ENCODE data around the gene UTP11. TPM values are rescaled to one million over a fixed set of nuclear protein-coding genes. Genes with fewer than 3 reads are reported as not detected.

UTP11 gene
- total and polyA plus RNA-seq, 4 donors: 11.0 to 17.8 (median 11.8) TPM

DNA sequence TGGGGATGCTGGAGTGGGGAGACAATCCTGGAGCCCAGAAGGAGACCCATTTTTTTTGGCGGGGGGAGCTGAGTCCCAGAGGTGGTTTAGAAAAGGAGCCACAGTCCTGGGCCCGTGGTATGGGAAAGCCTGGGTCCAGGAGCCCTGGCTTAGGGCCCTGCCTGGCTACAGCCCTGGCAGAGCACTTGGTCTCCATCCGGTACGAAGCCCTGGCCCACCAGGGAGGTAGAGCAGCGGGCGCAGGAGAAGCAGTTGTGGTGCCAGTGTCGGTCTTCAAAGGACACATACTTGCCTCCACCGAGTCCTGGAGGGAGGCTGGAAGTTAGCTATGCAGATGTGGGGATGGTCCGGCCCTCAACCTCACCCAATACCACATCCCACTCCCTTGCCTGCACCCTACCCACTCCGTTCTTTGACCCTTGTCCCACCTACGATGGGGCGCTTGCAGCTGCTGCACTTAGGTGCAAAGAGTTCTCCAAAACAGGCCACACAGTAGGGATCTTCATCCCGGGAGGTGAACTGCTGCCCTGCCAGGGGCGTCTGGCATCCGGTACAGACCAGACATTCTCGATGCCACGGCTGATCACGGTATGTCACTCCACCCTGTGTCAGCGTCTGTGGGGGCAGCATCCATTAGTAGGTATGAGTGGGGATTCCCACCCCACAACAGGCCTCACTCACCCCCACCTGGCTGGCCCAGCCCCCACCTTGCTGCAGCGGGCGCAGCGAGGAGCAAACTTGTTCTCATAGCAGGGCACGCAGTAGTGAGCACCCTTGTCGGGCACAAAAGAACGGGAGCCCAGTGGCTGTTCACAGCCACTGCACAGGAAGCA, 15.1 kb upstream of the UTP11 start:
- Histone ChIP-seq H3K36me3 (ENCODE audit: control insufficient read depth in 4 of 4, insufficient read depth in 3 of 4, low read depth in 1 of 4, low read length in 3 of 4) (peaks cover 0 to 6% (median 0%) of the 10 kb centered on the region in 4 donors), H3K27me3 (ENCODE audit: control insufficient read depth in 4 of 4, insufficient read depth in 4 of 4, low read length in 3 of 4) (no peaks in the 10 kb centered on the region), H3K4me1 (ENCODE audit: control insufficient read depth in 4 of 4, insufficient read depth in 4 of 4, low read length in 3 of 4) (peaks cover 0 to 23% (median 5%) of the 10 kb centered on the region in 4 donors), H3K9ac (ENCODE audit: low read depth in 1 of 2, low read length in 2 of 2) (no peak overlapping the region), H3K27ac (ENCODE audit: low read depth in 1 of 2, low read length in 2 of 2) (peak overlapping the region; percentile 13 to 32), H3K4me3 (ENCODE audit: low read depth in 1 of 3, low read length in 3 of 3) (no peak overlapping the region), H3K9me3 (ENCODE audit: control insufficient read depth in 4 of 4, low read length in 3 of 4) (no peaks in the 10 kb centered on the region)
- TF ChIP-seq NR2F2 (IDR thresholded peaks at IDR 0.05): no peak
- TF ChIP-seq, protein P1, sequence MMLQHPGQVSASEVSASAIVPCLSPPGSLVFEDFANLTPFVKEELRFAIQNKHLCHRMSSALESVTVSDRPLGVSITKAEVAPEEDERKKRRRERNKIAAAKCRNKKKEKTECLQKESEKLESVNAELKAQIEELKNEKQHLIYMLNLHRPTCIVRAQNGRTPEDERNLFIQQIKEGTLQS (IDR thresholded peaks at IDR 0.05): no peak
- no peak for TF ChIP-seq FOXA2 (IDR thresholded peaks at IDR 0.05)
- no peak for TF ChIP-seq HNF4A (conservative IDR thresholded peaks at IDR 0.05)
- TF ChIP-seq HNF4G (IDR thresholded peaks at IDR 0.05): no peak
- TF ChIP-seq, protein P2, sequence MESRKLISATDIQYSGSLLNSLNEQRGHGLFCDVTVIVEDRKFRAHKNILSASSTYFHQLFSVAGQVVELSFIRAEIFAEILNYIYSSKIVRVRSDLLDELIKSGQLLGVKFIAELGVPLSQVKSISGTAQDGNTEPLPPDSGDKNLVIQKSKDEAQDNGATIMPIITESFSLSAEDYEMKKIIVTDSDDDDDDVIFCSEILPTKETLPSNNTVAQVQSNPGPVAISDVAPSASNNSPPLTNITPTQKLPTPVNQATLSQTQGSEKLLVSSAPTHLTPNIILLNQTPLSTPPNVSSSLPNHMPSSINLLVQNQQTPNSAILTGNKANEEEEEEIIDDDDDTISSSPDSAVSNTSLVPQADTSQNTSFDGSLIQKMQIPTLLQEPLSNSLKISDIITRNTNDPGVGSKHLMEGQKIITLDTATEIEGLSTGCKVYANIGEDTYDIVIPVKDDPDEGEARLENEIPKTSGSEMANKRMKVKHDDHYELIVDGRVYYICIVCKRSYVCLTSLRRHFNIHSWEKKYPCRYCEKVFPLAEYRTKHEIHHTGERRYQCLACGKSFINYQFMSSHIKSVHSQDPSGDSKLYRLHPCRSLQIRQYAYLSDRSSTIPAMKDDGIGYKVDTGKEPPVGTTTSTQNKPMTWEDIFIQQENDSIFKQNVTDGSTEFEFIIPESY (IDR thresholded peaks at IDR 0.05): no peak
- TF ChIP-seq YY1 (IDR thresholded peaks at IDR 0.05): no peak
- no peak for TF ChIP-seq EGR1 (IDR thresholded peaks at IDR 0.05; ENCODE audit: low read depth in 2 of 2)
- WGBS: 92% methylated on average over 25 of the region's 25 CpGs
- DNase-seq (ENCODE audit: low spot score): no peak

DNA sequence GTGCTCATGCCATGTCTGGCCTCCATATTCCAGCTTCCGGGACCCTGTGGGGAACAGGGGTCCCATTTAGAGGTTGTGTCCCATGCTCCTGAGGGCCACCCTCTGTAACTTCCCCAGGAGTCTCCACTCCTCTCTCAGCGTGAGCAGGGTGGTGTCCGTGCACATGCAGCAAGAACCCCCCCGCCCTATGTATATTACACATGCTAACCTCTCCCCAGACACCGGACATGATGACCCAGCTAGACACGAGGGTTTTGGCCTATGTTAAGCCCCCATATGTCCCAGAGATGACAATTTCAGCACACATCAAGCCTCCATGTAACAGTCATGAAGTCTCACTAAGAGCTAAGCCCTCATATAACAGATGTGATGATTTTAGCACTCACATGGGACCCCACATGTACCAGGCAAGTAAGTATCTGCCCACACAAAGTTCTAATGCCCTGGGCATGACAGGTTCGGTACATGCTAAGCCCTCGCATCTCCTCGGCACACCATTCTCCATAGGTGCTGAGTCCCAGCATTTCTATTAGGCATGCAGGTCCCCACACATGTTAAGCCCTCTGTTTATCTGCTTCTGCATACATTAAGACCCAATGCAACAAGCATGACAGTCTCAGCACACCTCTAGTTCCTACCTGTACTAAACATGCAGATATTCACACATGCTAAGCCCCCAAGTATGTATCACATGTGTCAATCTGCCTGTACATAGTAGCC, 14.3 kb upstream of the UTP11 start:
- 91% methylated on average over 9 of the region's 9 CpGs for WGBS
- TF ChIP-seq FOXA2 (IDR thresholded peaks at IDR 0.05) (no peak), JUND (IDR thresholded peaks at IDR 0.05) (no peak), SP1 (IDR thresholded peaks at IDR 0.05) (no peak), HNF4A (conservative IDR thresholded peaks at IDR 0.05) (no peak), FOXA1 (IDR thresholded peaks at IDR 0.05) (no peak), TAF1 (conservative IDR thresholded peaks at IDR 0.05) (no peak), YY1 (IDR thresholded peaks at IDR 0.05) (no peak), NR2F2 (IDR thresholded peaks at IDR 0.05) (no peak), GABPA (IDR thresholded peaks at IDR 0.05 in 1 of 2, conservative IDR thresholded peaks at IDR 0.05 in 1 of 2) (no peak), HNF4G (IDR thresholded peaks at IDR 0.05) (no peak), RAD21 (IDR thresholded peaks at IDR 0.05) (no peak), EGR1 (IDR thresholded peaks at IDR 0.05; ENCODE audit: low read depth in 2 of 2) (no peak), RXRA (IDR thresholded peaks at IDR 0.05) (no peak)
- TF ChIP-seq, protein P3, sequence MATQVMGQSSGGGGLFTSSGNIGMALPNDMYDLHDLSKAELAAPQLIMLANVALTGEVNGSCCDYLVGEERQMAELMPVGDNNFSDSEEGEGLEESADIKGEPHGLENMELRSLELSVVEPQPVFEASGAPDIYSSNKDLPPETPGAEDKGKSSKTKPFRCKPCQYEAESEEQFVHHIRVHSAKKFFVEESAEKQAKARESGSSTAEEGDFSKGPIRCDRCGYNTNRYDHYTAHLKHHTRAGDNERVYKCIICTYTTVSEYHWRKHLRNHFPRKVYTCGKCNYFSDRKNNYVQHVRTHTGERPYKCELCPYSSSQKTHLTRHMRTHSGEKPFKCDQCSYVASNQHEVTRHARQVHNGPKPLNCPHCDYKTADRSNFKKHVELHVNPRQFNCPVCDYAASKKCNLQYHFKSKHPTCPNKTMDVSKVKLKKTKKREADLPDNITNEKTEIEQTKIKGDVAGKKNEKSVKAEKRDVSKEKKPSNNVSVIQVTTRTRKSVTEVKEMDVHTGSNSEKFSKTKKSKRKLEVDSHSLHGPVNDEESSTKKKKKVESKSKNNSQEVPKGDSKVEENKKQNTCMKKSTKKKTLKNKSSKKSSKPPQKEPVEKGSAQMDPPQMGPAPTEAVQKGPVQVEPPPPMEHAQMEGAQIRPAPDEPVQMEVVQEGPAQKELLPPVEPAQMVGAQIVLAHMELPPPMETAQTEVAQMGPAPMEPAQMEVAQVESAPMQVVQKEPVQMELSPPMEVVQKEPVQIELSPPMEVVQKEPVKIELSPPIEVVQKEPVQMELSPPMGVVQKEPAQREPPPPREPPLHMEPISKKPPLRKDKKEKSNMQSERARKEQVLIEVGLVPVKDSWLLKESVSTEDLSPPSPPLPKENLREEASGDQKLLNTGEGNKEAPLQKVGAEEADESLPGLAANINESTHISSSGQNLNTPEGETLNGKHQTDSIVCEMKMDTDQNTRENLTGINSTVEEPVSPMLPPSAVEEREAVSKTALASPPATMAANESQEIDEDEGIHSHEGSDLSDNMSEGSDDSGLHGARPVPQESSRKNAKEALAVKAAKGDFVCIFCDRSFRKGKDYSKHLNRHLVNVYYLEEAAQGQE (IDR thresholded peaks at IDR 0.05): no peak
- TF ChIP-seq, protein P2 (IDR thresholded peaks at IDR 0.05): no peak
- TF ChIP-seq, protein P4, sequence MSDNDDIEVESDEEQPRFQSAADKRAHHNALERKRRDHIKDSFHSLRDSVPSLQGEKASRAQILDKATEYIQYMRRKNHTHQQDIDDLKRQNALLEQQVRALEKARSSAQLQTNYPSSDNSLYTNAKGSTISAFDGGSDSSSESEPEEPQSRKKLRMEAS (IDR thresholded peaks at IDR 0.05): no peak
- TF ChIP-seq, protein P5, sequence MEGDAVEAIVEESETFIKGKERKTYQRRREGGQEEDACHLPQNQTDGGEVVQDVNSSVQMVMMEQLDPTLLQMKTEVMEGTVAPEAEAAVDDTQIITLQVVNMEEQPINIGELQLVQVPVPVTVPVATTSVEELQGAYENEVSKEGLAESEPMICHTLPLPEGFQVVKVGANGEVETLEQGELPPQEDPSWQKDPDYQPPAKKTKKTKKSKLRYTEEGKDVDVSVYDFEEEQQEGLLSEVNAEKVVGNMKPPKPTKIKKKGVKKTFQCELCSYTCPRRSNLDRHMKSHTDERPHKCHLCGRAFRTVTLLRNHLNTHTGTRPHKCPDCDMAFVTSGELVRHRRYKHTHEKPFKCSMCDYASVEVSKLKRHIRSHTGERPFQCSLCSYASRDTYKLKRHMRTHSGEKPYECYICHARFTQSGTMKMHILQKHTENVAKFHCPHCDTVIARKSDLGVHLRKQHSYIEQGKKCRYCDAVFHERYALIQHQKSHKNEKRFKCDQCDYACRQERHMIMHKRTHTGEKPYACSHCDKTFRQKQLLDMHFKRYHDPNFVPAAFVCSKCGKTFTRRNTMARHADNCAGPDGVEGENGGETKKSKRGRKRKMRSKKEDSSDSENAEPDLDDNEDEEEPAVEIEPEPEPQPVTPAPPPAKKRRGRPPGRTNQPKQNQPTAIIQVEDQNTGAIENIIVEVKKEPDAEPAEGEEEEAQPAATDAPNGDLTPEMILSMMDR (IDR thresholded peaks at IDR 0.05; ENCODE audit: low read depth, low read length, missing input control): no peak
- TF ChIP-seq, protein P1 (IDR thresholded peaks at IDR 0.05): no peak
- DNase-seq (ENCODE audit: low spot score): no peak
- Histone ChIP-seq H3K4me1 (ENCODE audit: control insufficient read depth in 4 of 4, insufficient read depth in 4 of 4, low read length in 3 of 4) (peaks cover 0 to 23% (median 5%) of the 10 kb centered on the region in 4 donors), H3K27me3 (ENCODE audit: control insufficient read depth in 4 of 4, insufficient read depth in 4 of 4, low read length in 3 of 4) (no peaks in the 10 kb centered on the region), H3K36me3 (ENCODE audit: control insufficient read depth in 4 of 4, insufficient read depth in 3 of 4, low read depth in 1 of 4, low read length in 3 of 4) (peaks cover 0 to 6% (median 0%) of the 10 kb centered on the region in 4 donors), H3K9me3 (ENCODE audit: control insufficient read depth in 4 of 4, low read length in 3 of 4) (no peaks in the 10 kb centered on the region), H3K27ac (ENCODE audit: low read depth in 1 of 2, low read length in 2 of 2) (no peak overlapping the region), H3K4me3 (ENCODE audit: low read depth in 1 of 3, low read length in 3 of 3) (no peak overlapping the region), H3K9ac (ENCODE audit: low read depth in 1 of 2, low read length in 2 of 2) (no peak overlapping the region)
